T-cell (primary cell): Measurements from ENCODE around the gene PIK3R6. TPM values are rescaled to one million over a fixed set of nuclear protein-coding genes. Genes with fewer than 3 reads are reported as not detected.
A peak's percentile ranks its signal among the peaks of the same experiment; 100 is the strongest.

Source experiments
- ATAC-seq, 4 experiments: fragments of 200-7000 bp in 3 of 4; fragments of 150-1000 bp in 1 of 4; cut with Tn5 transposase; replicated peaks in 1 of 4; 1 replicate in 3 of 4; 2 replicates in 1 of 4; pipeline ENCODE4 v1.10.0; 2021; ENCODE audit warnings: moderate library complexity in 3 of 4, mild to moderate bottlenecking in 2 of 4, moderate number of reproducible peaks in 1 of 4
- CTCF ChIA-PET, 2 donors: fragments of 300-600 bp; sonication (Branson Sonifier 250); formaldehyde crosslinking; loops; one replicate each; lab custom pipeline; 2022; ENCODE audit warnings: antibody characterized with exemption in 2 of 2; lab: Charles Lee
- POLR2A ChIA-PET, 2 donors: fragments of 300-600 bp; sonication (Branson Sonifier 250); formaldehyde crosslinking; loops; one replicate each; lab custom pipeline; 2022; ENCODE audit warnings: antibody characterized with exemption in 2 of 2; lab: Charles Lee
- DNase-seq, 35 experiments: peaks; one replicate each; pipeline versions ENCODE4 v3.0.0 to v3.0.0-alpha.2; 2013 to 2023
- H3K27ac ChIP-seq: one replicate; pipeline ENCODE4 v1.5.1; 2013; ENCODE audit warnings: low read length
- H3K27me3 ChIP-seq, 2 experiments: replicated peaks in 1 of 2; 1 replicate in 1 of 2; 2 replicates in 1 of 2; pipeline versions ENCODE4 v1.6.1 to v1.7.0; 2013; ENCODE audit warnings: low read length in 1 of 2, mixed read lengths in 1 of 2; ENCODE audit not compliant: control insufficient read depth in 2 of 2, insufficient read depth in 2 of 2; ENCODE audit errors: extremely low read depth in 1 of 2
- H3K36me3 ChIP-seq, 2 donors: 1 replicate in 1 of 2; 2 replicates in 1 of 2; pipeline versions ENCODE4 v1.6.1 to v1.7.0; 2013; ENCODE audit warnings: low read length in 1 of 2; ENCODE audit not compliant: control insufficient read depth in 2 of 2, insufficient read depth in 1 of 2; ENCODE audit errors: extremely low read depth in 1 of 2
- H3K4me1 ChIP-seq, 2 experiments: 1 replicate in 1 of 2; 2 replicates in 1 of 2; pipeline versions ENCODE4 v1.6.1 to v1.7.0; 2013; ENCODE audit warnings: low read length in 2 of 2, mixed read lengths in 1 of 2; ENCODE audit not compliant: insufficient read depth in 2 of 2, control insufficient read depth in 1 of 2; ENCODE audit errors: extremely low read depth in 1 of 2
- H3K4me3 ChIP-seq, 2 donors: 1 replicate in 1 of 2; 2 replicates in 1 of 2; pipeline versions ENCODE4 v1.5.1 to v1.7.0; 2013; ENCODE audit warnings: mild to moderate bottlenecking in 2 of 2, low read length in 1 of 2, moderate library complexity in 1 of 2; ENCODE audit not compliant: control insufficient read depth in 1 of 2; ENCODE audit errors: extremely low read depth in 1 of 2
- H3K9me3 ChIP-seq: 2 replicates; pipeline ENCODE4 v1.7.0; 2013
- H3K27ac Mint-ChIP-seq, 2 donors: one replicate each; pipeline ENCODE4 v1.8.0; 2020 to 2021; ENCODE audit warnings: mild to moderate bottlenecking in 2 of 2, mixed read lengths in 2 of 2
- H3K27me3 Mint-ChIP-seq, 2 donors: one replicate each; pipeline ENCODE4 v1.8.0; 2021 to 2022; ENCODE audit warnings: mixed read lengths in 2 of 2
- H3K36me3 Mint-ChIP-seq: one replicate; pipeline ENCODE4 v1.8.0; 2021; ENCODE audit warnings: mixed read lengths
- H3K4me1 Mint-ChIP-seq, 3 donors: one replicate each; pipeline ENCODE4 v1.8.0; 2020 to 2022; ENCODE audit warnings: mixed read lengths in 3 of 3, mild to moderate bottlenecking in 1 of 3
- H3K4me3 Mint-ChIP-seq, 3 donors: one replicate each; pipeline ENCODE4 v1.8.0; 2020 to 2022; ENCODE audit warnings: mild to moderate bottlenecking in 3 of 3, mixed read lengths in 3 of 3, moderate library complexity in 3 of 3
- H3K9me3 Mint-ChIP-seq, 3 donors: one replicate each; pipeline ENCODE4 v1.8.0; 2020 to 2022; ENCODE audit warnings: mixed read lengths in 3 of 3
- WGBS: methylation state at CpG from one replicate; pipeline ENCODE4 v1.1.5; 2013; ENCODE audit warnings: missing lambda C conversion rate; ENCODE audit not compliant: insufficient coverage; 5-methylcytosine and 5-hydroxymethylcytosine counted together
- total RNA-seq, 35 experiments: library from RNA in 6 of 35; stranded (reverse) in 6 of 35; fragments of 120-200 nt in 1 of 35; gene quantifications; one replicate each; pipeline versions ENCODE4 v1.2.1 to v1.2.4 and lab custom pipeline; 2013 to 2026

PIK3R6 gene
- total RNA-seq, 5 donors from 2014 or later (not counting 1 experiment from before 2014, with no cell fraction given), result 0.53 to 1.4 (median 0.72) TPM

DNA sequence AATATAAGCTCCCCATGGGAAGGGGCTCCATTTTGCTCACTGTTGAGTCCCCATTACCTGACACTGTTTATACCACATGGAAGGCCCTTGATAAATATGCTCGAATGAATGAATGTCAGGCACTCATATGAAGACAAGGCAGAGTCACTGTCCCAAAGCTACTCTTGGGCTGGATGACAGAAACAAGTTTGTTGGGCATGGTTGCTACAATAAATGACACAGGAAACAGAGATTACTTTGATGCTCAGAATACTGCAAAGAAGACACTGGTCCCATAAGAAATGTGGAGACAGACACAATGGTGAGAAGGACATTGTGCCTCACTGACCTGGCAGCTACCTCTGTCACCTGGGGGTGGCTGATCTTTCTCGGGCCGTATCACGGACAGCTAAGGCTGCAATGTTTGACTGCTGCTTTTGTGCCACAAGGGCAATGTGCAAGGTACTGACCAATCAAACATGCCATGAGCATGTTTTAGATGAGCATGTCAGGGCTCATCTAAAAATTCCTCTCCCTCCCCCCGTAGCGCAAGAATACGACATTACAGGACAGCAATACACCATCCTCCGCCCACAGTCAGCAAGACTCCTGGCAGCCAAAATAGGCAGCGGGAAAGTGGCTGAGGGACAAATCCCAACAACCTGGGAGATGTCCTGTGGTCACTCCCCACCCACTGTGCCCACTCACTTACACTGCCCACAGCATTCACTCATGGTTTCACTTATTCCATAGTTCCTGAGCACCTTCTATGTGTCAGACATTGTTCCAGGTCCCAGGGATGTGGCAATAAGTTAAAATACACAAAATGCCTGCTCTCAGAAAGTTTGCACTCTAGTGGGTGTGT, 5.0 kb downstream of the PIK3R6 start:
- H3K4me3 ChIP-seq, result no peak overlapping the region
- H3K36me3 ChIP-seq, result no peaks in the 10 kb centered on the region
- peak in 1 of 35 experiments; percentile 2 for DNase-seq
- 97% methylated on average over 8 of the region's 9 CpGs for whole genome bisulfite sequencing
- H3K4me1 ChIP-seq, result peaks cover 19 to 23% of the 10 kb centered on the region in 2 experiments
- no peaks in the 10 kb centered on the region for H3K9me3 ChIP-seq
- POLR2A ChIA-PET, result no interaction called here
- no peak overlapping the region for H3K27ac ChIP-seq
- Mint-ChIP-seq H3K9me3 (no peaks in the 10 kb centered on the region), H3K4me1 (peaks cover 35 to 38% (median 37%) of the 10 kb centered on the region in 3 donors), H3K4me3 (no peak overlapping the region), H3K36me3 (no peaks in the 10 kb centered on the region), H3K27ac (peak overlapping the region in 1 of 2 donors; percentile 5), H3K27me3 (no peaks in the 10 kb centered on the region)
- ATAC-seq, result peak in 2 of 4 experiments; percentile 29 to 49
- CTCF ChIA-PET, result no interaction called here
- peaks cover 0 to 7% of the 10 kb centered on the region in 2 experiments for H3K27me3 ChIP-seq

DNA sequence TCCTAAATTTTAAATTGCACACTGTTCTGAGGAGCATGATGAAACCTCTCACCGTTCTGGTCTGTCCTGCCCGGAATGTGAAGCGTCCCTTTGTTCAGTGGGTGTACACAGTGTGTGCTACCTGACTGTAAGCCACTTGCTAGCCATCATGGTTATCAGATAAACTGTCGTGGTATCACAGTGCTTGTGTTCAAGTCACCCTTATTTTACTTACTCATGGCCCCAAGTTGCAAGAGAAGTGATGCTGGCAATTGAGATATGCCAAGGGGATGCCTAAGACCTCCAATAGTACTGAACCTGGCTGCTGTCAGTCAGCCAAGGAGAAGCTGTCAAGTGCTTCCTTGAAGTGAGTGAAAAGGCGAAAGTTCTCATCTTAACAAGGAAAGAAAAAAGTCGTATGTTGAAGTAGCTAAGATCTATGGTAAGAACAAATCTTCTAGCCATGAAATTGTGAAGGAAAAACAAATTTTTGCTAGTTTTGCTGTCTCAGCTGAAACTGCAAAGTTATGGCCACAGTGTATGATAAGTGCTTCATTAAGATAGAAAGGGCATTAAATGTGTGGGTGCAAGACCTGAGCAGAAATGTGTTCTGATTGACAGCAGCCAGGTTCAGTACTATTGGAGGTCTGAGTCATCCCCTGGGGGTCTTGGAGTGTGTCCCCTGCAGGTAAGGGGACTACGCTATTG, 5.8 kb downstream of the PIK3R6 start:
- Mint-ChIP-seq H3K4me1 (peaks cover 35 to 37% (median 36%) of the 10 kb centered on the region in 3 donors), H3K27me3 (no peaks in the 10 kb centered on the region)
- DNase-seq, result no peak

DNA sequence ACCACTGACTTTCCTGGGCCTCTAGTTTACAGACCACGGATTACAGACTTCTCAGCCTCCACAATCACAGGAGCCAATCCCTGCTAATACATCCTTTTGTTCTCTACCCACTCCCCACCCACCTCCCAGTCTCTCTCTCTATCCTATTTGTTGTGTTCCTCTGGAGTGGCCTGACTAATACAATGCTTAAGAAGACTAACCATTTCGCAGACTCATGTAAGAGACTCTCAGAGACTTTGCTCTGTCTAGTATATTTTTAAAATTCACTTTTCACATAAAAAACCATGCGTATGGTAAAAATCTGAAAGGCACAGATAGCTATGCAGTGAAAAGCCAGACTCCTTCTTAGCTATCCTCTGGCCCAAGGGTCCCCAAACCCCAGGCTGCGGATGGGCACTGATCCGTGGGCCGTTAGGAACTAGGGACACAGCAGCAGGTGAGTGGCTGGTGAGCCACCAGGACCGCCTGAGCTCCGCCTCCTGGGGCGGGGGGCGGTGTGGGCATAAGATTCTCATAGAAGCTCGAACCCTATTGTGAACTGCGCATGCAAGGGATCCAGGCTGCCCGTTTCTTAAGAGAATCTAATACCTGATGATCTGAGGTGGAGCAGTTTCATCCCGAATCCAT, 7.6 kb downstream of the PIK3R6 start:
- 96% methylated on average over 10 of the region's 14 CpGs for WGBS
- ChIA-PET POLR2A (interaction anchor here in 1 of 2 donors (0.6 kb wide), 1 partner anchor 621 kb away, joined by 3 read pairs; no protein-coding TSS in a partner anchor), CTCF (no interaction called here)
- Mint-ChIP-seq H3K9me3 (no peaks in the 10 kb centered on the region), H3K27me3 (no peaks in the 10 kb centered on the region), H3K27ac (no peak overlapping the region), H3K4me3 (no peak overlapping the region), H3K4me1 (peaks cover 36 to 38% (median 36%) of the 10 kb centered on the region in 3 donors), H3K36me3 (no peaks in the 10 kb centered on the region)
- no peak for ATAC-seq
- H3K9me3 ChIP-seq, result no peaks in the 10 kb centered on the region
- no peaks in the 10 kb centered on the region for H3K27me3 ChIP-seq
- H3K27ac ChIP-seq, result no peak overlapping the region
- DNase-seq, result peak in 1 of 35 experiments; percentile 3
- no peaks in the 10 kb centered on the region for H3K36me3 ChIP-seq
- H3K4me1 ChIP-seq, result peaks cover 15 to 17% of the 10 kb centered on the region in 2 experiments
- H3K4me3 ChIP-seq, result no peak overlapping the region

More for the DNA sequence above, 5.8 kb downstream of the PIK3R6 start:
- no peaks in the 10 kb centered on the region for H3K9me3 ChIP-seq
- no peak overlapping the region for H3K27ac ChIP-seq
- 83% methylated on average over 3 of the region's 7 CpGs for WGBS
- ChIA-PET POLR2A (no interaction called here), CTCF (interaction anchor here in 1 of 2 donors (0.5 kb wide), 1 partner anchor 300 kb away, joined by 3 read pairs; no protein-coding TSS in a partner anchor)
- H3K4me3 ChIP-seq, result no peak overlapping the region
- ATAC-seq, result no peak
- Mint-ChIP-seq H3K9me3 (no peaks in the 10 kb centered on the region), H3K36me3 (no peaks in the 10 kb centered on the region), H3K27ac (peak overlapping the region in 1 of 2 donors; percentile 57), H3K4me3 (no peak overlapping the region)
- H3K4me1 ChIP-seq, result peaks cover 16 to 21% of the 10 kb centered on the region in 2 experiments
- peaks cover 0 to 7% of the 10 kb centered on the region in 2 experiments for H3K27me3 ChIP-seq
- H3K36me3 ChIP-seq, result no peaks in the 10 kb centered on the region

DNA sequence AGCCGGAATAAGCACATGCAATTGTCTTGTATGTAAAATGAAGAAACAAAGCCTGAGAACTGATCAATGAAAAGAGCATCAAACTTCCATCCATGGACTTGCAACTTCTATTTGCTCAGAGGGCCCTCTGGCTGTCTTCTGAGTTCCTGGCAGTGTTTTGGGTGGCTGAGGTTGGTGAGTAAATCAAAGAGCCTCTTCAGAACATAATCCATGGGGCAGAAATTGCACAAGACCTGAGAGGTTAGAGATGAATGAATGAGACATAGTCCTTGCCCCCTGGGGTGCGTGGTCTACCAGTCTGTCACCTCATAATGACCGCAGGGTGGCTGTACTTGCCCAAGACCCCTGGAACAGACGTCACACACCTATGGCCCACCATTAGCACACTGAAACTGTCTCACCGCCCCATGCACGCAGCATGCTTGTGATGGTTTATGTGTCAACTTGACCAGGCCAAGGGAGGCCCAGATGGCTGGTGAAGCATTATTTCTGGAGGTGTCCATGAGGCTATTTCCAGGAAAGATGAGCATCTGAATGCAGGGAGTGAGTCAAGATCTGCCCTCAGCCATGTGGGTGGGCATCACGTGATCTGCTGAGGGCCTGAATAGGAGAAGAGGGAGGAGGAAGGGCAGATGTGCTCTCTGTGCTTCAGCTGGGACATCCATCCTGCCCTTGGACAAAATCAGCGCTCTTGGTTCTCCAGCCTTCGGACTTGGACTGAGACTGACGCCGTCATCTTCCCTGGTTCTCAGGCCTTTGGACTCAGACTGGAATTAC, 8.3 kb downstream of the PIK3R6 start:
- H3K27ac ChIP-seq, result no peak overlapping the region
- H3K9me3 ChIP-seq, result no peaks in the 10 kb centered on the region
- Mint-ChIP-seq H3K9me3 (no peaks in the 10 kb centered on the region), H3K4me1 (peaks cover 36 to 38% (median 36%) of the 10 kb centered on the region in 3 donors), H3K36me3 (no peaks in the 10 kb centered on the region), H3K27me3 (no peaks in the 10 kb centered on the region), H3K27ac (no peak overlapping the region), H3K4me3 (no peak overlapping the region)
- H3K36me3 ChIP-seq, result no peaks in the 10 kb centered on the region
- CTCF ChIA-PET, result no interaction called here
- POLR2A ChIA-PET, result interaction anchor here in 1 of 2 donors (0.6 kb wide), 1 partner anchor 620 kb away, joined by 3 read pairs; no protein-coding TSS in a partner anchor
- DNase-seq (peak in 1 of 35 experiments; percentile 4), ATAC-seq (no peak)
- 96% methylated on average over 5 of the region's 11 CpGs for WGBS
- H3K27me3 ChIP-seq, result no peaks in the 10 kb centered on the region
- no peak overlapping the region for H3K4me3 ChIP-seq
- H3K4me1 ChIP-seq, result peaks cover 15 to 17% of the 10 kb centered on the region in 2 experiments

DNA sequence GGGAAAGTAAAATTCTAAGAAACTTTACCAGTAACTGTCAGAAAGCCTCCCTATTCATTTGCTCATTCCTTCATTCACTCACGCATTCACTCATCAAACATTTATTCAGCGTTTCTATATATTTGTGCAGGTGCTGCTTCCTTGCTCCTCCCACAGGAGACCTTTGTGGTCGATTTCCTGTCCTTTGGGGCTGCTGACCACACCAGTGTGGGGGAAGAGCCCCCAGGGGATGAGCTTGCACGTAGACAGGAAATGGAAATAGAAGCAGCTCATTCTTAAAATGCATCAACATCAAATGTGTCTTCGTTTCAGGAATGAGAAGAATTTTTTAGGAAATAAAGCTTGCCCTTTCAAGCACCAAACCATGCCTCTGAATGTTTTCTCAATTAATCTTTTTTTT, 9.6 kb downstream of the PIK3R6 start:
- Histone ChIP-seq H3K27ac (no peak overlapping the region), H3K9me3 (no peaks in the 10 kb centered on the region), H3K4me1 (peaks cover 15 to 17% of the 10 kb centered on the region in 2 experiments), H3K4me3 (no peak overlapping the region), H3K36me3 (no peaks in the 10 kb centered on the region), H3K27me3 (no peaks in the 10 kb centered on the region)
- Mint-ChIP-seq H3K36me3 (no peaks in the 10 kb centered on the region), H3K4me3 (peak overlapping the region in 2 of 3 donors; percentile 37 to 63), H3K9me3 (no peaks in the 10 kb centered on the region), H3K4me1 (peaks cover 36 to 38% (median 36%) of the 10 kb centered on the region in 3 donors), H3K27ac (peak overlapping the region in 1 of 2 donors; percentile 82), H3K27me3 (no peaks in the 10 kb centered on the region)
- POLR2A ChIA-PET, result no interaction called here
- CTCF ChIA-PET, result interaction anchor here in 1 of 2 donors (0.7 kb wide), 2 partner anchors 80 to 707 kb away, joined by 3 to 4 read pairs; no protein-coding TSS in a partner anchor
- peak in 9 of 35 experiments; percentile 5 to 24 (median 22) for DNase-seq
- peak in 3 of 4 experiments; percentile 48 to 62 (median 60) for ATAC-seq
- WGBS, result no CpG with 5 or more reads among the region's 5 CpGs
